Neuronal stem cell (in vitro differentiated cells): ENCODE measurements around the gene SETD7.

Experiments used
- DNase-seq: peaks from one replicate; pipeline ENCODE4 v3.0.0-alpha.2; 2013; ENCODE audit warnings: low spot score
- H2AFZ ChIP-seq: one replicate; pipeline ENCODE4 v1.6.1; 2013; ENCODE audit warnings: mild to moderate bottlenecking, low read length, inconsistent platforms
- H2AK5ac ChIP-seq: 2 replicates; pipeline ENCODE4 v1.6.1; 2013; ENCODE audit warnings: low read depth, mild to moderate bottlenecking, inconsistent platforms, low read length, moderate library complexity, mixed read lengths
- H2BK120ac ChIP-seq: 2 replicates; pipeline ENCODE4 v1.6.1; 2013; ENCODE audit warnings: low read depth, mild to moderate bottlenecking, inconsistent platforms, low read length, moderate library complexity, mixed read lengths
- H2BK12ac ChIP-seq: one replicate; pipeline ENCODE4 v1.6.1; 2013; ENCODE audit warnings: low read length, inconsistent platforms
- H2BK15ac ChIP-seq: 2 replicates; pipeline ENCODE4 v1.6.1; 2013; ENCODE audit warnings: mild to moderate bottlenecking, low read length, inconsistent platforms, mixed read lengths
- H2BK5ac ChIP-seq: one replicate; pipeline ENCODE4 v1.6.1; 2013; ENCODE audit warnings: inconsistent platforms, mild to moderate bottlenecking, low read length, moderate library complexity
- H3K14ac ChIP-seq: one replicate; pipeline ENCODE4 v1.6.1; 2013; ENCODE audit warnings: low read length, inconsistent platforms
- H3K18ac ChIP-seq: 2 replicates; pipeline ENCODE4 v1.6.1; 2013; ENCODE audit warnings: low read length, inconsistent platforms
- H3K23ac ChIP-seq: 2 replicates; pipeline ENCODE4 v1.6.1; 2013; ENCODE audit warnings: low read depth, mild to moderate bottlenecking, mixed read lengths, low read length, inconsistent platforms; ENCODE audit not compliant: poor library complexity
- H3K27ac ChIP-seq: replicated peaks from 3 replicates; pipeline ENCODE4 v1.5.1; 2013; ENCODE audit warnings: low read length, inconsistent platforms
- H3K27me3 ChIP-seq, 3 experiments: 2 replicates each; pipeline ENCODE4 v1.6.1; 2013; ENCODE audit warnings: low read length in 3 of 3, mild to moderate bottlenecking in 2 of 3, inconsistent platforms in 1 of 3, low read depth in 1 of 3, mixed read lengths in 1 of 3, moderate library complexity in 1 of 3; ENCODE audit not compliant: control insufficient read depth in 3 of 3, insufficient read depth in 3 of 3
- H3K36me3 ChIP-seq, 2 donors: replicated peaks in 1 of 2; 2 replicates each; pipeline ENCODE4 v1.6.1; 2013; ENCODE audit warnings: low read length in 2 of 2; ENCODE audit not compliant: control insufficient read depth in 2 of 2, insufficient read depth in 2 of 2
- H3K4ac ChIP-seq: 2 replicates; pipeline ENCODE4 v1.6.1; 2013; ENCODE audit warnings: inconsistent platforms, mild to moderate bottlenecking, low read length, moderate library complexity
- H3K4me1 ChIP-seq, 2 donors: 1 replicate in 1 of 2; 2 replicates in 1 of 2; pipeline ENCODE4 v1.6.1; 2013; ENCODE audit warnings: low read length in 2 of 2, low read depth in 1 of 2; ENCODE audit not compliant: control insufficient read depth in 2 of 2, insufficient read depth in 1 of 2
- H3K4me2 ChIP-seq: one replicate; pipeline ENCODE4 v1.6.1; 2013; ENCODE audit warnings: mild to moderate bottlenecking, low read length, inconsistent platforms; ENCODE audit not compliant: insufficient read depth, poor library complexity, severe bottlenecking
- H3K4me3 ChIP-seq, 2 donors: 2 replicates each; pipeline ENCODE4 v1.5.1; 2013; ENCODE audit warnings: low read length in 2 of 2, mild to moderate bottlenecking in 2 of 2, inconsistent platforms in 1 of 2, moderate library complexity in 1 of 2
- H3K79me1 ChIP-seq: one replicate; pipeline ENCODE4 v1.6.1; 2013; ENCODE audit warnings: low read depth, mild to moderate bottlenecking, inconsistent platforms, low read length, moderate library complexity
- H3K9ac ChIP-seq: one replicate; pipeline ENCODE4 v1.6.1; 2013; ENCODE audit warnings: mild to moderate bottlenecking, low read depth, low read length, inconsistent platforms; ENCODE audit not compliant: poor library complexity
- H3K9me3 ChIP-seq, 2 donors: replicated peaks in 1 of 2; 2 replicates each; pipeline versions ENCODE3 to v1.6.1; 2013; ENCODE audit warnings: low read length in 2 of 2, mild to moderate bottlenecking in 2 of 2, inconsistent platforms in 1 of 2, low read depth in 1 of 2, mixed read lengths in 1 of 2, moderate library complexity in 1 of 2; ENCODE audit not compliant: control insufficient read depth in 2 of 2, insufficient read depth in 1 of 2
- H4K8ac ChIP-seq: one replicate; pipeline ENCODE4 v1.6.1; 2013; ENCODE audit warnings: low read depth, mild to moderate bottlenecking, inconsistent platforms, low read length, moderate library complexity
- H4K91ac ChIP-seq: one replicate; pipeline ENCODE4 v1.6.1; 2013; ENCODE audit warnings: low read length, low read depth, mild to moderate bottlenecking, inconsistent platforms; ENCODE audit not compliant: poor library complexity
- WGBS, 2 donors: extraction: QIAGEN DNeasy Blood & Tissue Kit; methylation state at CpG; one replicate each; pipeline ENCODE4 v1.1.7; 2013; ENCODE audit warnings: missing lambda C conversion rate in 2 of 2, mixed read lengths in 1 of 2; ENCODE audit not compliant: insufficient read length in 2 of 2, insufficient replicate concordance in 1 of 2; ENCODE audit errors: extremely low coverage in 2 of 2; 5-methylcytosine and 5-hydroxymethylcytosine counted together

The SETD7 gene

DNA sequence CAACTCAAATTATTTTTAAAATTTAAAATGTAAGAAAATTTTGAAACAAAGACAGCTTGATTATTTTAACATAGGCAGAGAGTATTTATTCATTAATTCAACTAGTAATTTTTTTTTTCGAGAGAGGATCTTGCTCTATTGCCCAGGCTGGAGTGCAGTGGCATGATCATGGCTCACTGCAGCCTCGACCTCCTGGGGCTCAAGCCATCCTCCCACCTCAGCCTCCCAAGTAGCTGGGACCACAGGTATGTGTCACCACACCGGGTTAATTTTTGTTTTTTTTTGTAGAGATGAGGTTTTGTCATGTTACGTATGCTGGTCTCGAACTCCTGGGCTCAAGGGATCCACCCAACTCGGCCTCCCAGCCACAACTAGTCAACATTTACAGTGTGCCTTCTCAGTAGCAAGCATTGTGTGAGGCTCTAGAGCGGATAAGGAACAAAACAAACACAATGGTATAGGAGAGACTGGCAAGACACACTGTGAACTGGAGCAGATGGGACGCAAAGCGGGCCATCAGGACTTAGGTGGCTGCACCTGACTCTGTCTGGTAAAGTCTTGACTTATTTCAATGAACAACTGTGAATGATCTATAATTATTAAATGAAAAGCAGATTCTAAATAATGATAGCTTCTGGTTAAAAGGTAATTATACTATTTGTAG lies 21.6 kb downstream of the SETD7 start:
- H3K4me2 ChIP-seq = no peak overlapping the region
- no peak overlapping the region for H2BK120ac ChIP-seq
- no peak overlapping the region for H2AK5ac ChIP-seq
- no CpG with 5 or more reads among the region's 9 CpGs for WGBS, 2 donors
- no peak overlapping the region for H3K4ac ChIP-seq
- H4K8ac ChIP-seq = no peak overlapping the region
- no peak overlapping the region for H2BK5ac ChIP-seq
- no peak overlapping the region for H2BK15ac ChIP-seq
- H2AFZ ChIP-seq = no peak overlapping the region
- H3K9ac ChIP-seq = no peak overlapping the region
- peaks cover 3 to 36% of the 10 kb centered on the region in 2 donors for H3K36me3 ChIP-seq
- no peaks in the 10 kb centered on the region for H3K9me3 ChIP-seq
- H2BK12ac ChIP-seq = no peak overlapping the region
- no peak overlapping the region for H3K23ac ChIP-seq
- no peak overlapping the region for H4K91ac ChIP-seq
- DNase-seq = no peak
- peaks cover 0 to 4% of the 10 kb centered on the region in 2 donors for H3K4me1 ChIP-seq
- no peak overlapping the region for H3K4me3 ChIP-seq
- no peak overlapping the region for H3K27ac ChIP-seq
- no peaks in the 10 kb centered on the region for H3K79me1 ChIP-seq
- no peak overlapping the region for H3K18ac ChIP-seq
- H3K14ac ChIP-seq = no peak overlapping the region
- no peaks in the 10 kb centered on the region for H3K27me3 ChIP-seq

DNA sequence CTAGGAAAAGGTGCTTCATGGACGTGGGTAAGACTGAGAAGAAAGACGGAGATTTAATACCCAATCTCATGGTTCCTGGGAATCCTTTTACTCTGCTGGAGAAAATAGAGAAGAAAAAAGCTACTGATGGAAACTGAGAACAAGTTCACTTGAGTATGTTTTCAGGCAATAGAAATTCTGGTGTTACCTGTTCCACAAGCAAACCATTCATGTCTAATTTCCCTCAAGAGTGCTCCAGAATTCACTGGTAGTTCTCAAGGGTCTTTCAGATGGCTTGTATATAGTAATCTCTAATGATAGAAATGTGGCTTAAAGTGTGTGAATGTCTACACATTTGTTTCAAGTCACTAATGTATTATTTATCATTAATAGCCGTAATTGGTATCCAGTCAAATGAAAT lies 22.5 kb downstream of the SETD7 start:
- H3K18ac ChIP-seq = no peak overlapping the region
- no peak overlapping the region for H2BK15ac ChIP-seq
- H2BK12ac ChIP-seq = no peak overlapping the region
- H3K4me3 ChIP-seq = no peak overlapping the region
- H3K27me3 ChIP-seq = no peaks in the 10 kb centered on the region
- H3K79me1 ChIP-seq = no peaks in the 10 kb centered on the region
- H2AFZ ChIP-seq = no peak overlapping the region
- H3K27ac ChIP-seq = no peak overlapping the region
- H3K36me3 ChIP-seq = peaks cover 5 to 44% of the 10 kb centered on the region in 2 donors
- WGBS, 2 donors = no CpG with 5 or more reads among the region's 3 CpGs
- no peak for DNase-seq
- H3K4me1 ChIP-seq = peaks cover 0 to 4% of the 10 kb centered on the region in 2 donors
- H3K9me3 ChIP-seq = no peaks in the 10 kb centered on the region
- no peak overlapping the region for H3K4ac ChIP-seq
- H4K8ac ChIP-seq = no peak overlapping the region
- no peak overlapping the region for H3K23ac ChIP-seq
- no peak overlapping the region for H2AK5ac ChIP-seq
- H3K14ac ChIP-seq = no peak overlapping the region
- H2BK5ac ChIP-seq = no peak overlapping the region
- no peak overlapping the region for H4K91ac ChIP-seq
- no peak overlapping the region for H2BK120ac ChIP-seq
- H3K4me2 ChIP-seq = no peak overlapping the region
- no peak overlapping the region for H3K9ac ChIP-seq

DNA sequence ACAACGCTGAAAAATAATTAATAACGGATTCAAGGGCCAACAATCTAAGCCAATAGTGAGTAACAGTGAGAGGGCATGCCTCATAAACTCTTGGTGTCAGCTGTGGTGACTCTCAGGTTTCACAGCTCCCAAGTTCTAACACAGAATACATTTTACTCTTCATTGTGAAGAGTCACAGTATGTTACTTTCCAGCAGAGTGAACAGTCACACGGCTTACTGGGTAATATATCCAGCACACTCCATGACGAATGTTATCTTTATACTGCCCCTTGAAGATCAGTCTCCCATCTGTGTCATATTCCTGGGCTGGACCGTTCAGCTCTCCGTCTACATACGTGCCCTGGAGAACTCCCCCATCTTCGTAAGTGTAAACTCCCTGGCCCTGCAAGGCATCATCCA lies 23.1 kb downstream of the SETD7 start:
- WGBS, 2 donors = no CpG with 5 or more reads among the region's 8 CpGs

DNA sequence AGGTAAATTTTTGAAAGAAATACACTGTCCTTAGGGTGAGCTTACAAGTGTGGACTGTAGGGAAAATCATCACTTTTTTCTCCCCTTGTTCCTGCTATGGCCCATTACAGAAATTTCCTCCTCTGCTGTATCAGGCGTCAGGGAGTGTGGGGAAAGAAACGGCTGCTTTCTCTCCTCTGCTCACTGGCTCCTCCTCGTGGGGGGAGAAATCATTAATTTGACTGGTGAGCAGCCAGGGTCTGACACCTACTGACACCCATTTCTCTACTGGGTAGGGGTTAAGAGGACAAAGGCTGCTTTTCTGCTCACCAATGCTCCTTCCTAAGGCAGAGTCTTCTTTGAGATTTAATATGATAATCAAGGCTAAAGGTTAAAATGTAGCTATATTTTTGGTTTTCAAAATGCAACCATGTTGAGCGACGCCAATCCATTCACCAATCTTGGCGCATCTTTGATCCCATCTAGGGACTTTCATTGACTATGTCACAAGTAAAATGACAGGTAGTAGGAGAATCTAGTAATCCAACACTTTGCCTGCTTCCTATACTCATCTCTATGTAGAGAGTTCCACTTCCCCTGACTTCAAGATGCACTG lies 25.1 kb downstream of the SETD7 start:
- no peak overlapping the region for H2AFZ ChIP-seq
- no peak overlapping the region for H2BK15ac ChIP-seq
- no peak overlapping the region for H3K14ac ChIP-seq
- no peaks in the 10 kb centered on the region for H3K79me1 ChIP-seq
- no peak overlapping the region for H2AK5ac ChIP-seq
- H2BK5ac ChIP-seq = no peak overlapping the region
- no peak overlapping the region for H3K27ac ChIP-seq
- no peak overlapping the region for H3K18ac ChIP-seq
- peak; percentile 43 for DNase-seq
- H3K27me3 ChIP-seq = no peaks in the 10 kb centered on the region
- no peaks in the 10 kb centered on the region for H3K9me3 ChIP-seq
- no peak overlapping the region for H3K9ac ChIP-seq
- H2BK120ac ChIP-seq = no peak overlapping the region
- no CpG with 5 or more reads among the region's 6 CpGs for WGBS, 2 donors
- no peak overlapping the region for H4K8ac ChIP-seq
- H4K91ac ChIP-seq = no peak overlapping the region
- H2BK12ac ChIP-seq = no peak overlapping the region
- peaks cover 0 to 4% of the 10 kb centered on the region in 2 donors for H3K4me1 ChIP-seq
- no peak overlapping the region for H3K4me2 ChIP-seq
- peaks cover 7 to 68% of the 10 kb centered on the region in 2 donors for H3K36me3 ChIP-seq
- no peak overlapping the region for H3K23ac ChIP-seq
- H3K4me3 ChIP-seq = no peak overlapping the region
- no peak overlapping the region for H3K4ac ChIP-seq

More for the DNA sequence above, 23.1 kb downstream of the SETD7 start:
- no peak overlapping the region for H4K91ac ChIP-seq
- H3K4me3 ChIP-seq = no peak overlapping the region
- no peak overlapping the region for H2AK5ac ChIP-seq
- no peak overlapping the region for H2BK12ac ChIP-seq
- H3K9me3 ChIP-seq = no peaks in the 10 kb centered on the region
- H3K36me3 ChIP-seq = peaks cover 7 to 50% of the 10 kb centered on the region in 2 donors
- no peak overlapping the region for H3K23ac ChIP-seq
- no peak overlapping the region for H4K8ac ChIP-seq
- no peak overlapping the region for H3K4ac ChIP-seq
- H2BK5ac ChIP-seq = no peak overlapping the region
- H2AFZ ChIP-seq = no peak overlapping the region
- H3K4me2 ChIP-seq = no peak overlapping the region
- no peak overlapping the region for H3K14ac ChIP-seq
- no peak overlapping the region for H3K18ac ChIP-seq
- no peak overlapping the region for H2BK15ac ChIP-seq
- no peaks in the 10 kb centered on the region for H3K27me3 ChIP-seq
- H3K9ac ChIP-seq = no peak overlapping the region
- H2BK120ac ChIP-seq = no peak overlapping the region
- H3K4me1 ChIP-seq = peaks cover 0 to 4% of the 10 kb centered on the region in 2 donors
- no peak for DNase-seq
- H3K79me1 ChIP-seq = no peaks in the 10 kb centered on the region
- H3K27ac ChIP-seq = no peak overlapping the region
